ENCODE results near the gene EIPR1.

The EIPR1 gene

GRCh38 chr2:3139906-3140305, 237.7 kb downstream of the EIPR1 start:
- no peak for DNase-seq
